HepG2 (cell line): ENCODE results near the gene MLST8. TPM values are rescaled to one million over a fixed set of nuclear protein-coding genes. Genes with fewer than 3 reads are reported as not detected.

Experiments
- ATF7 ChIP-seq, 2 experiments: fragments of 450-650 bp in 1 of 2; sonication (generic) in 1 of 2; formaldehyde crosslinking in 1 of 2; IDR thresholded peaks; 2 replicates each; pipeline versions ENCODE4 v1.4.0 to v1.6.1; 2016 to 2020; ENCODE audit warnings: antibody characterized with exemption in 1 of 2, mild to moderate bottlenecking in 1 of 2, missing genetic modification reagents in 1 of 2
- CHD4 ChIP-seq: fragments of 200-600 bp; sonication (generic); IDR thresholded peaks from 2 replicates; pipeline ENCODE4 v1.7.0; 2017; ENCODE audit warnings: mild to moderate bottlenecking, low read length, borderline replicate concordance
- EED ChIP-seq: sonication (generic); formaldehyde crosslinking; IDR thresholded peaks from 2 replicates; pipeline ENCODE4 v1.5.0; 2020; ENCODE audit warnings: mild to moderate bottlenecking, missing genetic modification reagents
- FOSL2 ChIP-seq: sonication (generic); formaldehyde crosslinking; IDR thresholded peaks from 2 replicates; pipeline ENCODE4 v1.4.0; 2020; ENCODE audit warnings: missing genetic modification reagents
- HCFC1 ChIP-seq: fragments of 150-350 bp; IDR thresholded peaks from 2 replicates; pipeline ENCODE4 v1.6.1; 2014; ENCODE audit warnings: low read depth, low read length
- KDM4B ChIP-seq: sonication (generic); formaldehyde crosslinking; IDR thresholded peaks from 2 replicates; pipeline ENCODE4 v1.4.0; 2020; ENCODE audit warnings: missing genetic modification reagents
- MAZ ChIP-seq, 2 experiments: sonication (generic) in 1 of 2; formaldehyde crosslinking in 1 of 2; IDR thresholded peaks; 2 replicates each; pipeline versions ENCODE4 v1.5.0 to v1.6.1; 2012 to 2020; ENCODE audit warnings: low read depth in 2 of 2, mild to moderate bottlenecking in 2 of 2, borderline replicate concordance in 1 of 2, improper control_type of control experiment in 1 of 2, low read length in 1 of 2, missing genetic modification reagents in 1 of 2, moderate library complexity in 1 of 2
- MLLT10 ChIP-seq: sonication (generic); formaldehyde crosslinking; IDR thresholded peaks from 2 replicates; pipeline ENCODE4 v1.4.0; 2020; ENCODE audit warnings: missing genetic modification reagents
- MXD1 ChIP-seq: sonication (generic); formaldehyde crosslinking; IDR thresholded peaks from 2 replicates; pipeline ENCODE4 v1.4.0; 2020; ENCODE audit warnings: mild to moderate bottlenecking, missing genetic modification reagents
- NAIF1 ChIP-seq: sonication (generic); formaldehyde crosslinking; IDR thresholded peaks from 2 replicates; pipeline ENCODE4 v1.5.0; 2020; ENCODE audit warnings: mild to moderate bottlenecking, missing genetic modification reagents, borderline replicate concordance
- NCOA2 ChIP-seq: sonication (generic); formaldehyde crosslinking; IDR thresholded peaks from 2 replicates; pipeline ENCODE4 v1.8.0; 2022; ENCODE audit warnings: inconsistent platforms
- NR1H2 ChIP-seq: sonication (generic); formaldehyde crosslinking; IDR thresholded peaks from 2 replicates; pipeline ENCODE4 v1.8.1; 2022; ENCODE audit warnings: low read depth, missing genetic modification reagents, borderline replicate concordance
- PLRG1 ChIP-seq: fragments of 450-650 bp; conservative IDR thresholded peaks from 2 replicates; pipeline ENCODE4 v1.6.1; 2016
- PRDM15 ChIP-seq: sonication (generic); formaldehyde crosslinking; IDR thresholded peaks from 2 replicates; pipeline ENCODE4 v1.4.0; 2020; ENCODE audit warnings: missing genetic modification reagents
- RFXANK ChIP-seq: IDR thresholded peaks from 2 replicates; pipeline ENCODE4 v1.6.1; 2016
- TCF7 ChIP-seq: sonication (generic); IDR thresholded peaks from 2 replicates; pipeline ENCODE4 v1.6.1; 2016; ENCODE audit warnings: antibody characterized with exemption, low read depth
- UBTF ChIP-seq: sonication (generic); formaldehyde crosslinking; IDR thresholded peaks from 2 replicates; pipeline ENCODE4 v1.4.0; 2020; ENCODE audit warnings: mild to moderate bottlenecking, missing genetic modification reagents
- ZFP90 ChIP-seq: sonication (generic); formaldehyde crosslinking; IDR thresholded peaks from 2 replicates; pipeline ENCODE4 v1.8.0; 2022; ENCODE audit warnings: missing genetic modification reagents, mild to moderate bottlenecking, inconsistent platforms, borderline replicate concordance
- ZNF101 ChIP-seq: sonication (generic); formaldehyde crosslinking; IDR thresholded peaks from 2 replicates; pipeline ENCODE4 v1.4.0; 2020; ENCODE audit warnings: mild to moderate bottlenecking, low read depth, missing genetic modification reagents, borderline replicate concordance
- ZNF546 ChIP-seq: sonication (generic); formaldehyde crosslinking; conservative IDR thresholded peaks from 2 replicates; pipeline ENCODE4 v1.8.1; 2023; ENCODE audit warnings: mild to moderate bottlenecking, missing genetic modification reagents
- ZNF678 ChIP-seq: sonication (generic); formaldehyde crosslinking; IDR thresholded peaks from 2 replicates; pipeline ENCODE4 v1.4.0; 2020; ENCODE audit warnings: mild to moderate bottlenecking, missing genetic modification reagents
- polyA plus RNA-seq, 8 experiments: library from polyadenylated mRNA; depleted of rRNA in 3 of 8; stranded (reverse) in 7 of 8; unstranded in 1 of 8; fragments of >200 nt; fragmentation: Illumina TruSeq in 4 of 8; extraction: Trizol in 4 of 8; gene quantifications; 2 replicates each; pipeline versions ENCODE4 v1.2.1 to v1.2.3, GENCODE V29; 2011 to 2016; ENCODE audit warnings: low read depth in 4 of 8, missing spikeins in 1 of 8, mixed read lengths in 1 of 8; ENCODE audit not compliant: insufficient read depth in 1 of 8
- total RNA-seq, 5 experiments: library from RNA; depleted of rRNA; stranded (reverse); fragments of >200 nt; fragmentation: Illumina TruSeq; extraction: Trizol; gene quantifications; 2 replicates each; pipeline ENCODE4 v1.2.3, GENCODE V29; 2016; ENCODE audit warnings: low read depth in 1 of 5

MLST8 gene
- total and polyA plus RNA-seq, 2 of the 13 experiments (the other 11 are each of a cell fraction or from before 2014, with no cell fraction given): 30.8 to 72.7 TPM

- TF ChIP-seq PRDM15 (CRISPR knock-in tag) (0 out of 2 replicates have a peak, but pooled peaks have one; percentile 18), KDM4B (no peak), PLRG1 (no peak), MLLT10 (no peak), FOSL2 (CRISPR knock-in tag) (peak; percentile 55), EED (CRISPR knock-in tag) (peak; percentile 77; the same call in 1 of the 2 replicates), ZNF101 (CRISPR knock-in tag) (no peak), MXD1 (CRISPR knock-in tag) (peak; percentile 89), ZNF678 (CRISPR knock-in tag) (no peak), HCFC1 (peak; percentile 63), NR1H2 (no peak; the same call in 1 of the 2 replicates), TCF7 (no peak), CHD4 (no peak), UBTF (CRISPR knock-in tag) (peak; percentile 86), RFXANK (CRISPR knock-in tag) (no peak), ZNF546 (CRISPR knock-in tag) (0 out of 2 replicates have a peak, but pooled peaks have one; percentile 43), ZFP90 (CRISPR knock-in tag) (peak; percentile 72; the same call in 1 of the 2 replicates), MAZ (IDR thresholded peaks at IDR 0.05; ENCODE audit: borderline replicate concordance, low read depth, low read length) (peak; percentile 54; the same call in 1 of the 2 replicates), MAZ (CRISPR knock-in tag; IDR thresholded peaks at IDR 0.05; ENCODE audit: low read depth) (peak; percentile 96), NAIF1 (CRISPR knock-in tag) (0 out of 2 replicates have a peak, but pooled peaks have one; percentile 17), NCOA2 (CRISPR knock-in tag) (no peak; the same call in 1 of the 2 replicates), ATF7 (IDR thresholded peaks at IDR 0.05) (peak; percentile 82), ATF7 (CRISPR knock-in tag; IDR thresholded peaks at IDR 0.05) (peak; percentile 83; the same call in 1 of the 2 replicates)
These were observed 18.1 kb downstream of the MLST8 start, which contains the start of gene E4F1 (continued) for GRCh38 chr16:2223221-2223941.
